GM19463 (cell line): ENCODE data around the gene RGPD8.

Experiments
- ATAC-seq: cut with Tn5 transposase; IDR thresholded peaks from one replicate; pipeline ENCODE4 v1.9.1; 2021; ENCODE audit warnings: mild to moderate bottlenecking, moderate library complexity; ENCODE audit not compliant: unreplicated experiment

Gene RGPD8

GRCh38 chr2:112339986-112340385, 93.5 kb downstream of the RGPD8 start:
- ATAC-seq, result no peak

GRCh38 chr2:112335600-112335999, 97.8 kb downstream of the RGPD8 start:
- no peak for ATAC-seq

- no peak for ATAC-seq
Observed at GRCh38 chr2:112332123-112332696, 101.2 kb downstream of the RGPD8 start.

GRCh38 chr2:112322919-112323318, 110.5 kb downstream of the RGPD8 start:
- no peak for ATAC-seq

GRCh38 chr2:112321375-112322320, 111.8 kb downstream of the RGPD8 start:
- ATAC-seq, result no peak
